ENCODE data around the gene PRKD1. TPM values are rescaled to one million over a fixed set of nuclear protein-coding genes. Genes with fewer than 3 reads are reported as not detected.

Gene PRKD1
- total RNA-seq, 1 experiment from 2014 or later: 2.7 TPM

- no peak overlapping the region for H3K4me2 ChIP-seq (ENCODE audit: insufficient read depth, insufficient read length, low read length)
- Mint-ChIP-seq H3K4me3 (no peak overlapping the region), H3K27ac (no peak overlapping the region; a peak in 1 of 7 replicates), H3K36me3 (ENCODE audit: insufficient read depth in 1 of 3, low read depth in 3 of 3) (peaks cover 0 to 10% (median 5%) of the 10 kb centered on the region in 3 experiments; a peak in 5 of 7 replicates), H3K27me3 (ENCODE audit: low read depth) (no peaks in the 10 kb centered on the region), H3K9me3 (peaks cover 8% of the 10 kb centered on the region in 2 experiments; a peak in 4 of 5 replicates), H3K4me1 (peaks cover 0 to 3% of the 10 kb centered on the region in 2 experiments; a peak in 2 of 4 replicates)
- no peaks in the 10 kb centered on the region for H3K27me3 ChIP-seq (ENCODE audit: insufficient read depth, low read length)
- H4K20me1 ChIP-seq (ENCODE audit: control insufficient read depth, insufficient read depth, insufficient read length): no peaks in the 10 kb centered on the region
- H2BK20ac ChIP-seq (ENCODE audit: low read depth, low read length, poor library complexity, severe bottlenecking): no peak overlapping the region
- no peak overlapping the region for H3K9ac ChIP-seq (ENCODE audit: extremely low read depth, insufficient read length, low read length)
- H2BK12ac ChIP-seq (ENCODE audit: insufficient read length, low read depth, low read length): no peak overlapping the region
- H4K91ac ChIP-seq (ENCODE audit: insufficient read length, low read depth, low read length): no peak overlapping the region
- H3K27ac ChIP-seq (ENCODE audit: insufficient read length, low read depth, low read length): no peak overlapping the region
- H2BK120ac ChIP-seq (ENCODE audit: low read depth, low read length, poor library complexity, severe bottlenecking): no peak overlapping the region
- no peak overlapping the region for H3K14ac ChIP-seq (ENCODE audit: insufficient read depth, low read length)
- no peak overlapping the region for H4K5ac ChIP-seq (ENCODE audit: insufficient read length, low read depth, low read length)
- H3T11ph ChIP-seq (ENCODE audit: low read length): no peak overlapping the region
- H3K9me3 ChIP-seq (ENCODE audit: control insufficient read depth, low read depth, low read length): no peaks in the 10 kb centered on the region
- H2BK5ac ChIP-seq (ENCODE audit: insufficient read length, low read length): no peak overlapping the region
- no peaks in the 10 kb centered on the region for H3K79me2 ChIP-seq (ENCODE audit: insufficient read depth, low read length)
- H3K4me1 ChIP-seq (ENCODE audit: insufficient read depth, low read length): no peaks in the 10 kb centered on the region
- no peaks in the 10 kb centered on the region for H3K79me1 ChIP-seq (ENCODE audit: insufficient read depth, low read depth, low read length, poor library complexity, severe bottlenecking)
- H3K4ac ChIP-seq (ENCODE audit: low read depth, low read length): no peak overlapping the region
- no peak overlapping the region for H3K18ac ChIP-seq (ENCODE audit: insufficient read length, low read depth, low read length)
- H2AK5ac ChIP-seq (ENCODE audit: insufficient read length, low read length): no peak overlapping the region
- no peak overlapping the region for H3K56ac ChIP-seq (ENCODE audit: insufficient read length, low read depth, low read length)
- no peak overlapping the region for H3K23ac ChIP-seq (ENCODE audit: insufficient read length, low read depth, low read length)
- no CpG with 5 or more reads among the region's 4 CpGs for WGBS (ENCODE audit: extremely low coverage, insufficient read length, low lambda C conversion rate)
- H2BK15ac ChIP-seq (ENCODE audit: low read depth, low read length): no peak overlapping the region
- H4K8ac ChIP-seq (replicated peaks; ENCODE audit: insufficient read length, low read depth, low read length): no peak overlapping the region
- no peaks in the 10 kb centered on the region for H3K23me2 ChIP-seq (ENCODE audit: insufficient read length, low read depth, low read length, poor library complexity, severe bottlenecking)
- TF ChIP-seq CTCF (conservative IDR thresholded peaks at IDR 0.05): no peak
- no peak for DNase-seq
- H2AFZ ChIP-seq (ENCODE audit: low read length): no peak overlapping the region
Measured at GRCh38 chr14:29618323-29619067, 309.2 kb downstream of the PRKD1 start.
